Activated CD8-positive, alpha-beta memory T cell treated with anti-CD3 and anti-CD28 coated beads, Interleukin-2, amount 50 U/mL, for 24 hours (primary cell): ENCODE results near the gene NOS1.

Experiments used
- DNase-seq: peaks from one replicate; pipeline ENCODE4 v3.0.0-alpha.2; 2020; ENCODE audit errors: extremely low read depth

The NOS1 gene

DNA sequence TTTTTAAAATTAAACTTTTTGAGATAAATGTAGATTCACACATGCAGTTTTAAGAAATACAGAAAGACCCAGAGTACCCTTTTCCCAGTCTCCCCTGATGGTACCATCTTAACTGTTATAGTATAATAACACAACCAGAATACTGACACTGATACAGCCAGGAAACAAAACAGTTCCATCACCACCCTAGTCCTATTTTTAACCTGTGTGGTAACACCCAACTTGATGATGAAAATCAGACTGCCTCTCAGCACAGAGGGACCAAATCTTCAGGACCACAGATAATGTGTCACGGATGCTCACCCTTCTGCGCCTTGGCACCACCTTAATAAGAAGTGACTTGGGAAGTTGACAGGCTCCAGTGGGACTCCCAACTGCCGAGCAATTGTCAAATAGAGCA is 189.3 kb downstream of the NOS1 start:
- no peak for DNase-seq

DNA sequence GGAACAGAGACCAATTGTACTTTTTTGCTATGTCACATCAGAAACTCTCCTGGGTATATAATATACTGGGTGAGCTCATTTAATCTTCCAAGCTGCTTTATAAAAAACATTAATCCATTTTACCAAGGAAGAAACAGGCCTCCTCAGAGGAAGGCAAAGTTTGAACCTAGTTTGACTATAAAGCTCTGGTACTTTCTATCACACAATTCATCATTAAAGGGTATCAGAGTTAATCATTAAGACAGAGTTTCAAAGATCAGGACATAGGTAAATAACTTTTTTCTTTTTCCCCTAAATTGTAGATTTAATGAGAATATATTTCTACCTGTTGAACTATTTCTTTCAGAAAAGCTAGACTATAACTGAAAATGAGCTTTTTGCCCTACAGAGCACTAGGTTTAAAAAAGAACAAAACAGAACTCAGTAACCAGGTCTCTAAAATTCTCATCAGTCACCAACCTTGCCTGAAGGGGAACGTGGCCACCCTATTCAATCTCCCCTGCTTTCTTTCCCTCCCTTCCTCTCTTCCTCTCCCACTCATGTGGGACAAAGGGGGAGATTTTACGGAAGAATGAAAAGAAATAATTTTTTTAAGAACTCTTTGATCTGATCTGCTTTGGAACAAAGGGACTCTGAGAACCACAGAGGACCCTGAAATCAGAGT is 189.8 kb downstream of the NOS1 start:
- no peak for DNase-seq

- no peak for DNase-seq
Observed at GRCh38 chr12:117169548-117169947, 191.9 kb downstream of the NOS1 start.

- DNase-seq, result no peak
Observed at GRCh38 chr12:117168976-117169375, 192.4 kb downstream of the NOS1 start.

- no peak for DNase-seq
Observed at GRCh38 chr12:117167769-117168168, 193.7 kb downstream of the NOS1 start.

DNA sequence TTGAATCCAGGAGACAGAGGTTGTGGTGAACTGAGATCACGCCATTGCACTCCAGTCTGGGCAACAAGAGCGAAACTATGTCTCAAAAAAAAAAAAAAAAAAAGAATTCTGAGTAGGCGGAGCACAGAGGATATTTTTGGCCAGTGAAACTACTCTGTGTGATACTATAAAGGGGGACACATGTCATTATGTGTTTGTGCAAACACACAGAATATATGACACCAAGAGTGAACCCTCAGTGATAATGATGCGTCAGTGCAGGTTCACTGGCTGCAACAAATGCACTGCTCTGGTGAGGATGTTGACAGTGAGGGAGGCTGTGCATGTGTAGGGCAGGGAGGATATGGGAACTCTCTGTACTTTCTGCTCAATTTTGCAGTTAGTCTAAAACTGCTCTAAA is 195.3 kb downstream of the NOS1 start:
- no peak for DNase-seq

- no peak for DNase-seq
Observed at GRCh38 chr12:117165342-117165741, 196.1 kb downstream of the NOS1 start.

- DNase-seq, result no peak
Observed at GRCh38 chr12:117162633-117163032, 198.8 kb downstream of the NOS1 start.

GRCh38 chr12:117162167-117162539 is 199.3 kb downstream of the NOS1 start:
- DNase-seq, result no peak

DNA sequence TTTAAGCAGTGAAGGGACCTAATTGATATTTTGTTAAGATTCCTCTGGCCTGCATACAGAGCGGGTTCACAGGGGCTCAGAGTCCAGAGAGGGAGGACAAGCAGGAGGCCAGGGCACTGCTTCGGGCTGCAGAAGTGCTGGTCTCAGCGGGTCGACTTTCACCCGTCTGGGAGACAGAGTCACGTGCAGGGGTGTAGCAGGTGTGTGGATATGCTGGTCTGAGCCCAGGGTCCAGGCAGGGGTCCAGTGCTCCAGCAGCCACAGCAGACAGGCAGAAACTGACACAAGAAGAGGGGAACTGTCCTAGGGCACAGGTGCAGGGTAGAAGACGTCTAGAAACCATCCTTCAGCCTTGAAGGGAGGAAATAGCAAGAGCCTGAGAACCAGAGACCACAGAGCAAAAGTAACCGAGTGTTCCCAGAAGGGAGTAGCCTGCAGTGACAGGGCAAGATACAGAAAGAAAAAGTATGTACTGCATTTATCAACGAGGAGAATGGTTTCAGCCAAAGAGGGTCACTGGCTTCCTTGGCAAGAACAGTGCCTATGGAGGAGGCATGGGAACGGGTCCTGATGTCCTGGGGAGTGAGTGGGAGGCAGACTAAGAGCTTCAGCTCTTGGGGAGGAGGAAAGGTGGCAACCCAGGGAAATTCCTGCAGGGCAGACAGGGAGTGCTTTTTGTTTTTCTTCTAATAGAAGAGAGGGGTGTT is 199.8 kb downstream of the NOS1 start:
- DNase-seq, result no peak

DNA sequence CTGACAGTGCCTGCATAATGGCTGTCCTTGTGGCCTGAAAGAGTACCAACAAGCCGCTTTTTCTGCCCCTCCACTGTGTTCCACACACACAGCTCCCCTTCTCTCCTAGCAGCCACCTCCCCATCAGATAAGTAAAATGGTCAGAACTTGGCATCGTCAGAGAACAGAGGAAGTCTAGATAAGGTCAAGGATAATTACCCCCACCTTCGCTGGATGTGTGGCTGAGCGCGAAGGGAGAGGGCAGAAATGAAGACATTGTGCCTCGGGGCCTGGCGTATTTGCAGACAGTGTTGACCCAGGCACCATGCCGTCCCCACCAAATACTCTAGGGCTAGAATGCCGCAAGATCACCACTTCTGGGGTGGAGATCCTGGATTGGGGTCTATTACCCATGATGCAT is 201.8 kb downstream of the NOS1 start:
- DNase-seq, result no peak

- no peak for DNase-seq
Observed at GRCh38 chr12:117158911-117159553, 202.4 kb downstream of the NOS1 start.
